Stomach smooth muscle (tissue), 2 donors: ENCODE data around the gene FAM107B.

Experiments
- H3K27ac ChIP-seq: one replicate; pipeline ENCODE4 v1.7.0; 2013; ENCODE audit warnings: mild to moderate bottlenecking, low read length, inconsistent platforms
- H3K27me3 ChIP-seq, 2 donors: one replicate each; pipeline ENCODE4 v1.7.0; 2013; ENCODE audit warnings: low read length in 2 of 2; ENCODE audit not compliant: insufficient read depth in 2 of 2, control insufficient read depth in 1 of 2
- H3K36me3 ChIP-seq, 2 donors: one replicate each; pipeline ENCODE4 v1.7.0; 2013; ENCODE audit warnings: low read length in 2 of 2; ENCODE audit not compliant: control insufficient read depth in 2 of 2, insufficient read depth in 2 of 2
- H3K4me1 ChIP-seq: one replicate; pipeline ENCODE4 v1.7.0; 2013; ENCODE audit warnings: low read length; ENCODE audit not compliant: control insufficient read depth, insufficient read depth
- H3K4me3 ChIP-seq, 2 donors: one replicate each; pipeline ENCODE4 v1.7.0; 2013; ENCODE audit warnings: low read length in 2 of 2
- H3K9ac ChIP-seq, 2 donors: one replicate each; pipeline ENCODE4 v1.7.0; 2013; ENCODE audit warnings: low read length in 2 of 2, mild to moderate bottlenecking in 1 of 2
- H3K9me3 ChIP-seq, 2 donors: one replicate each; pipeline ENCODE4 v1.7.0; 2013; ENCODE audit warnings: low read length in 2 of 2; ENCODE audit not compliant: control insufficient read depth in 2 of 2
- donor health status: healthy.
- donor health status: Pancreatic carcinoma.

The FAM107B gene

GRCh38 chr10:14529351-14529750 lies 245.3 kb downstream of the FAM107B start:
- Histone ChIP-seq H3K4me1 (no peaks in the 10 kb centered on the region), H3K27ac (no peak overlapping the region), H3K36me3 (peaks cover 3 to 6% of the 10 kb centered on the region in 2 donors), H3K9me3 (no peaks in the 10 kb centered on the region), H3K4me3 (no peak overlapping the region), H3K9ac (no peak overlapping the region), H3K27me3 (no peaks in the 10 kb centered on the region)

GRCh38 chr10:14528450-14528849 lies 246.2 kb downstream of the FAM107B start:
- Histone ChIP-seq H3K27me3 (no peaks in the 10 kb centered on the region), H3K27ac (no peak overlapping the region), H3K4me1 (no peaks in the 10 kb centered on the region), H3K36me3 (peaks cover 3 to 5% of the 10 kb centered on the region in 2 donors), H3K9ac (no peak overlapping the region), H3K4me3 (no peak overlapping the region), H3K9me3 (no peaks in the 10 kb centered on the region)

- H3K4me1 ChIP-seq: no peaks in the 10 kb centered on the region
- H3K27me3 ChIP-seq: no peaks in the 10 kb centered on the region
- H3K36me3 ChIP-seq: peaks cover 2 to 3% of the 10 kb centered on the region in 2 donors
- H3K27ac ChIP-seq: no peak overlapping the region
- H3K9me3 ChIP-seq: no peaks in the 10 kb centered on the region
- H3K9ac ChIP-seq: no peak overlapping the region
- H3K4me3 ChIP-seq: no peak overlapping the region
These were observed 246.8 kb downstream of the FAM107B start for GRCh38 chr10:14527915-14528314.

DNA sequence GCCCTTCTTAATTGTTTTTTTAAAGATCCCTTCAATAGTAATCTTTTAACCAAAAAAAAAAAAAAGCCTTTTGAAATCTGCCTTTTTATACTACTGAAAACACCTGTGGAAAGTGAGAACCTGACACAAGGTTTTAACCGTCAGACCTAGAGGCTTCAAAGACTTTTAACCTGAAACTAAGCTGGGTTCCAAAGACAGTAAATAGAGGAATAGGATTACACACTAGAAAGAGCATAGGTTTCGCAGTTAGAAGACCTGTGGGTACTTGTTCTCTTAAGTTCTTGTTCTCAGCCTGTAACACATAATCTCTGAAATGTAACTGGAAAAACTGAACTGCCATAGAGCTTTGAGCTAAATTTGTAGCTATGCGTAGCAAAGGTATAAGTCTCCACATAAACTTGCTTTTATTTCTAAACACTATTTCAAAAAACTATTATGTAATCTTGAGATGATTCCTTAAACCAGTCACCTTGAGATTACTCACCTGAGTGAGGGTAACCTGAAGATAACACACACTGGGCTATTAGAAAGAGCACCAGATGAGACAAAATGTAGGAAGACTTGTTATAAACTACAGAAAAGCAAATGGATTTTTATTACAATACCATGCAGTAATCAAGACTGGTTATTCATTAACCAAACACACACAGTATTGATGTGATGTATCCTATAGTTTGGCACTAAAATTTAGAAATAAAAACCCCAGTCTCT lies 247.4 kb downstream of the FAM107B start:
- no peak overlapping the region for H3K4me3 ChIP-seq
- no peak overlapping the region for H3K9ac ChIP-seq
- no peak overlapping the region for H3K27ac ChIP-seq
- H3K4me1 ChIP-seq: no peaks in the 10 kb centered on the region
- no peaks in the 10 kb centered on the region for H3K9me3 ChIP-seq
- no peaks in the 10 kb centered on the region for H3K27me3 ChIP-seq
- H3K36me3 ChIP-seq: peaks cover 2 to 3% of the 10 kb centered on the region in 2 donors

DNA sequence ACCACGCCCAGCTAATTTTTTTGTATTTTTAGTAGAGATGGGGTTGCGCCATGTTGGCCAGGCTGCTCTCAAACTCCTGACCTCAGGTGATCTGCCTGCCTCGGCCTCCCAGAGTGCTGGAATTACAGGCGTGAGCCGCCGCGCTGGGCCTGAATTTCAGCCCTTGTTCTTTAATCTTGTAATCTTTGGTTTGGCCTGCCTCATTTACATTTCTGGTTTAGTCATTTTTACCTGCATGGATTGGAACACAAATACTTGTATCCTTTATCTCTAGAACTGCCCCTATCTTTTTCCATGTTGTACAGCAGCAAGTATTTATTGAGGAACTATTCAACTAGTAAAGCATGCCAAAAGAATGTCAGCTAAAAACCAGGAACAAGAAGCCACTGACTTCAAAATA lies 248.4 kb downstream of the FAM107B start:
- no peaks in the 10 kb centered on the region for H3K27me3 ChIP-seq
- H3K9me3 ChIP-seq: no peaks in the 10 kb centered on the region
- H3K4me3 ChIP-seq: no peak overlapping the region
- H3K4me1 ChIP-seq: no peaks in the 10 kb centered on the region
- peaks cover 2 to 3% of the 10 kb centered on the region in 2 donors for H3K36me3 ChIP-seq
- H3K9ac ChIP-seq: no peak overlapping the region
- no peak overlapping the region for H3K27ac ChIP-seq

DNA sequence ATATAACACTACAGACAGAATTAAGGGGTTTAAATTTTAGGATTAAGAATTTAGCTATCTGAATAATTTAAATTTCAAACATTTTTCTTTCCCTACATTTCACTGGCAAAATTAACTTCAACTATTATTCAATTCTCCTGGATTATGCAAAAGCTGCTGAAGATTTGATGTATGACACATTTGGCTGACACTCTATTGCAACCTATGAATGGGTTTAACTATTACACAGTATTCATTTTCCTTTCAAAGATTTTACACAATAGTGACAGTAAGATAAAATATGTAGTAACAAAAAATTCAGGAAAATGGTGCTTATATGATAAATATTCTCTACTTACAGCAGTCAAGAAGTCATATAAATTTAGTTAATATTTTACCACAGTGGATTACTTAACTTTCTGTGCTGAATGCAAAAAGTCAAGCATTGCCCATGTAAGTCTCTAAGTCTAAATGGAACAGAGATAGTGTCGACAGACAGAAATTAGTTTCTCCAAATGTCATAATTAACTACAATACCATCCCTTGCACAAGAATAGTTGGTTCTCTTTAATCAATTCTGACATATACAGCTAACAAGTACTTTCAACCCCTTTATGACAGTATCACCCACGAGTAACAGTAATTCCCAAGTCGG lies 249.9 kb downstream of the FAM107B start:
- Histone ChIP-seq H3K4me3 (no peak overlapping the region), H3K9ac (no peak overlapping the region), H3K27me3 (no peaks in the 10 kb centered on the region), H3K9me3 (no peaks in the 10 kb centered on the region), H3K4me1 (no peaks in the 10 kb centered on the region), H3K27ac (no peak overlapping the region), H3K36me3 (peaks cover 2 to 8% of the 10 kb centered on the region in 2 donors)

GRCh38 chr10:14523286-14523685 lies 251.4 kb downstream of the FAM107B start:
- no peak overlapping the region for H3K4me3 ChIP-seq
- H3K4me1 ChIP-seq: no peaks in the 10 kb centered on the region
- no peaks in the 10 kb centered on the region for H3K27me3 ChIP-seq
- H3K9me3 ChIP-seq: no peaks in the 10 kb centered on the region
- no peak overlapping the region for H3K9ac ChIP-seq
- no peak overlapping the region for H3K27ac ChIP-seq
- H3K36me3 ChIP-seq: peaks cover 2 to 5% of the 10 kb centered on the region in 2 donors

DNA sequence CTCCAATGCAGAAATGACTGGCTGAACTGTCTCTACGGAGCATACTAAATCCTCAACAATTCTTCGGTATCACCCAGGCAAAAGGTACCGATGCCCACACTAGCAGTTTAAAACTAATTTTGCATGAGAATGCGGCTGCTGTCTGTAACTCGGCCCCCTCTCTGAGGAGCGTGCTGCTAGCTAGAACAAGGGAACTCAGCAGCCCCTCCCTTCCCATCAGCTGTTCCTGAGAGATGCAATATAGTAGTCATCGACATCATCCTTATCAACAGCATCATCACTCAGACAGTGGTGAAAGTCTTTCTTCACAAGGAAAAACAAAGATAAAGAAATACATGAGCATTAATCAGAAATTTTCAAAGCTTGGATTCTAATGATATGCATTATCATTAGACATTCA lies 254.9 kb downstream of the FAM107B start:
- no peak overlapping the region for H3K9ac ChIP-seq
- H3K4me3 ChIP-seq: no peak overlapping the region
- H3K36me3 ChIP-seq: peaks cover 4 to 5% of the 10 kb centered on the region in 2 donors
- H3K9me3 ChIP-seq: no peaks in the 10 kb centered on the region
- H3K4me1 ChIP-seq: no peaks in the 10 kb centered on the region
- no peak overlapping the region for H3K27ac ChIP-seq
- H3K27me3 ChIP-seq: no peaks in the 10 kb centered on the region

- Histone ChIP-seq H3K27me3 (no peaks in the 10 kb centered on the region), H3K27ac (no peak overlapping the region), H3K9ac (no peak overlapping the region), H3K4me1 (no peaks in the 10 kb centered on the region), H3K9me3 (no peaks in the 10 kb centered on the region), H3K36me3 (peaks cover 4 to 5% of the 10 kb centered on the region in 2 donors), H3K4me3 (no peak overlapping the region)
These were observed 256.5 kb downstream of the FAM107B start for GRCh38 chr10:14518149-14518548.

GRCh38 chr10:14513123-14513522 lies 261.6 kb downstream of the FAM107B start:
- Histone ChIP-seq H3K9ac (no peak overlapping the region), H3K4me3 (no peak overlapping the region), H3K27me3 (no peaks in the 10 kb centered on the region), H3K4me1 (no peaks in the 10 kb centered on the region), H3K9me3 (no peaks in the 10 kb centered on the region), H3K36me3 (peaks cover 0 to under 1% of the 10 kb centered on the region in 2 donors), H3K27ac (no peak overlapping the region)

DNA sequence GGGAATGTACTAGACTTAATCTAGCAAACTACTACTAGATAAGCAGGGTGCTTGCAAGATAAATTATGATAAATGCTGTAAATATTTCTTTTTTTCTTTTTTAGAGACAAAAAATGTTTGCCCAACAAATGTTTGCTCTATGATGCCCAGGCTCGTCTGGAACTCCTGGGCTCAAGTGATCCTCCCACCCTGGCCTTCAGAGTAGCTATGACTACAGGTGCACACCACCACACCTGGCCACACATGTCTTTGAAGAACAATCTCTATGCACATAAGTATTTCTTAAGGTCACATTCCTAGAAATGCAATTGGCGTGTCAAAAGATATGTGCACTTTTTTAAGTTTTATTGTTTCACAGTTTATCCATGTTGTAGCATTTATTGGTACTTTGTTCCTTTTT lies 264.4 kb downstream of the FAM107B start:
- no peaks in the 10 kb centered on the region for H3K36me3 ChIP-seq
- H3K27me3 ChIP-seq: no peaks in the 10 kb centered on the region
- no peaks in the 10 kb centered on the region for H3K4me1 ChIP-seq
- H3K4me3 ChIP-seq: no peak overlapping the region
- H3K9me3 ChIP-seq: no peaks in the 10 kb centered on the region
- H3K27ac ChIP-seq: no peak overlapping the region
- no peak overlapping the region for H3K9ac ChIP-seq
